DND-41 (cell line): Measurements from ENCODE around the gene JAK1.

Experiments
- CTCF ChIP-seq: IDR thresholded peaks from 2 replicates; pipeline ENCODE4 v1.5.1; 2012; ENCODE audit warnings: borderline replicate concordance, low read length, moderate library complexity, mild to moderate bottlenecking; ENCODE audit not compliant: poor library complexity, severe bottlenecking; ENCODE audit errors: extremely low read depth
- EZH2 ChIP-seq: IDR thresholded peaks from 3 replicates; pipeline ENCODE4 v1.6.1; 2012; ENCODE audit warnings: borderline replicate concordance, low read depth, mild to moderate bottlenecking, moderate library complexity, low read length, inconsistent platforms; ENCODE audit not compliant: severe bottlenecking

- TF ChIP-seq CTCF (no peak), EZH2 (no peak)
Observed at GRCh38 chr1:64962441-64962840, 3.9 kb downstream of the JAK1 start.
